GM19467 (cell line): ENCODE results near the gene APOL6.
"Not testable (repeated sequence)": the region's sequence is repeated elsewhere in the genome, so short reads cannot be mapped to it uniquely, and the experiment has no call there.

Source experiments
- ATAC-seq: cut with Tn5 transposase; IDR thresholded peaks from one replicate; pipeline ENCODE4 v1.9.1; 2021; ENCODE audit warnings: mild to moderate bottlenecking, moderate library complexity; ENCODE audit not compliant: unreplicated experiment

APOL6 gene

DNA sequence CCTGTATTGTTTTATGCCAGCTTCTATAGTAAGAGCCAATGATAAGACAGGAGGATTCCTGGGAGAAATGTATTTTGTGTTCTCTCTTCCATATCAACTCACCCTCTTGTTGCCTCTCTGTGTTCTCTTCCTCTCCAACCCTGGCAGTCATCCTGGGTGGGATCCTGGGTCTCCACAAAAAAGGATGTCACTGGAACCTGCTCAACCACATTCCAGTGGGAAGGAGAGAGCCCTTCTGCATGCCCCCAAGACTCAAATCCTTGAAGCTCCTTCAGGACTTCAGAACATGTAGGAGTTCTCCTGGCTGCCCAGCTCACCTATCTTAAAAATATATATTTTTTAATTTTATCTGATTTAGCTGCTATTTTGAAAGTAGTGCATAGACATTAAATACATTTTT, 26.1 kb downstream of the APOL6 start:
- ATAC-seq: no peak

DNA sequence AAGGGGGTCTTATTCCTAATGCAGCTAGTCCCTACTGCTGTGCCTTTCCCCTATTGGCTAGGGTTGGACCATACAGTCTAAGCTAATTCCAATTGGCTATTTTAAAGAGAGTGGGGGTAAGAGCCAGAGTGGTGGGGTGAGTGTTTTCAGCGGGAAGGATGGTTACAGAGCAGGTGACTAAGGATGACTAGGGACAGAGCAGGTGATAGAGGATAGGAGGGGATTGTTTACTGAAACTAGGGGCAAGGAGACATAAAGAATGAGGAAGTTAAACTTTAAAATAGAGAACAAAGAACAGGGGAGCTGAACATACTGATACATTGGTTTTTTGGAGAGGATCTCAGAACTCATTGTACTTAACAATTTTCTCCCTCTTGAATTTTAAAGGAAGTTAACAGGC, 27.8 kb downstream of the APOL6 start:
- ATAC-seq: not testable (repeated sequence)

DNA sequence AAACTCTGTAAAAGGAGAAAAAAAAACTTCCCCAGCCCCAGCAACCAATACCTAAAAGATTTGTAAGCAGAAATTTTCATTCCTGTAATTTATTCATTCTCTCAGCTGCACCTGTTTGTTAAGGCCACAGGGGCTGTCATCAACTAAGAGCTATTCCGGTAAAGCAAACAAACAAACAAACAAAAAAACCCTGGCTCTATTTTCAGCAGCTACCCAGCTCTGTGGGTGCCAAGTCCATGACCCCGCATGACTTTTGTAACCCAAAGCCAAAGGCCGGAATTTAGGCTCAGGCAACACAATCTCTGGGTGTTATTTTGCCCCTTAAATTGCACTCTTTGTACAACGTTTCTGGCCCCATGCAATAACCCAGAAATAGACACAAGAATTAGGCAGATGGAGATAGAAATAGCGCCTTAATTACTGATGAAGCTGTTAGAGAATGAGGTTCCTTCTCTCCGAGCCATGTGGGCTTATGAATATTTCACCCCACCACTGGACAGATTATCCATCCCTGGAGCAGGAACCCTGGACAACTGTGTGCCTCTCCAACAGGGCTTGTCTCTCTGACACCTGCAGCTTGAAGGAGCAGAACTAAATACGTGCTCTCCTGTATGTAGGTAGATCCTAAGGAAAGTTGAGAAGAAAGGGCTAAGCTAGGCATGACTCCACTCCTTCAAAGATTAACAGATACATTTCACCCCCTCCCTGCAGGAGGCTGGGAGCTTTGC, 29.4 kb downstream of the APOL6 start:
- no peak for ATAC-seq

DNA sequence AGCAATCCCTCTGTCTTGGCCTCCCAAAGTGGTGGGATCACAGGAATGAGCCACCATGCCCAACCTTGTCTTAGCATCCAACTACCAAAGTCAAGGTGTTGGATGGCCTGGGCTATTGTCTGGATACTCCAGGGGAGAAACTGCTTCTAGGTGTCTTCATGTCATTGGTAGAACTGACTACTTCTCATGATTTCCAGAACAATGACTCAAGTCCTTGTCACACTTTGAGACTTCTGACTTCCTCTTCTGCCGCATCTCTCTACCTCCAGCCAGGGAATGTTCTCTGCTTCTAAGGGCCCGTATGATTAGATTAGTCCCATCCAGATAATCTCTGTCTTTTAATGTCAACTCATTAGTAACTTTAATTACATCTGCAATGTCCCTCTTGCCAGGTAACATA, 30.6 kb downstream of the APOL6 start:
- no peak for ATAC-seq

DNA sequence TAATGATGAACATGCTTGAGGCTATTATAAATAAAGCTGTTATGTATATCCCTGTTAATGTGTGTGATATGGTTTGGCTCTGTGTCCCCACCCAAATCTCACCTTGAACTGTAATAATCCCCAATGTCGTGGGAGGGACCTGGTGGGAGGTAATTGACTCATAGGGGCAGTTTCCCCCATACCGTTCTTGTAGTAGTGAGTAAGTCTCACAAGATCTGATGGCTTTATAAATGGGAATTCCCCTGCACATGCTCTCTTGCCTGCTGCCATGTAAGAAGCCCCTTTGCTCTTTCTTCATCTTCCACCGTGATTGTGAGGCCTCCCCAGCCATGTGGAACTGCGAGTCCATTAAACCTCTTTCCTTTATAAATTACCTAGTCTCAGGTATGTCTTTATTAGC, 31.2 kb downstream of the APOL6 start:
- ATAC-seq: not testable (repeated sequence)

DNA sequence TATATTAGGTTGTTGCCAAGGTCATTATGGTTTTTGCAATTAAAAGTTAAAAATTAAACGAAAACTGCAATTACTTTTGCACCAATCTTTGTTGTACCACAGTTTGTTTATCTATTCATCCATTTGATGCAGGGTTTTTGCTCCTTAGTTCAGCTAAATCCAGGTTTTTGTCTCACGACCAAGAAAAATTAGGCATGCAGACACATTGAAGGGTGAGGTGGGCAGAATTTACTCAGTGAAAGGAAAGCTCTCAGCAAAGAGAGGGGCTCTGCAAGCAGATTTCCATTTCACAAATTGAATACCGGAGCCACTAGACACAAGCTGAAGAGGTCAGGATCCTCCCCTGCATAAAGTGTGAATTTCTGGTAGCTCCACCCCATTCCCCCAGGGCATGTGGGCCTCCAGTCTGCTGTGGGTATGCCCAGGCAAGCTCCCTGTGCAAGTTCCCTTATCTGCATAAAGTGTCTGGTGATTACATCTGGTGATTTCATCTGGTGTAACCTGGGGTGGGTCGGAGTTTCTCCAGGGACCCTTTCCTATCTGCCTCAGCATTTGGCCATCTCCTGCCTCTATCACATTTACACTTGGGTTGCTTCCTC, 33.3 kb downstream of the APOL6 start:
- ATAC-seq: no peak

DNA sequence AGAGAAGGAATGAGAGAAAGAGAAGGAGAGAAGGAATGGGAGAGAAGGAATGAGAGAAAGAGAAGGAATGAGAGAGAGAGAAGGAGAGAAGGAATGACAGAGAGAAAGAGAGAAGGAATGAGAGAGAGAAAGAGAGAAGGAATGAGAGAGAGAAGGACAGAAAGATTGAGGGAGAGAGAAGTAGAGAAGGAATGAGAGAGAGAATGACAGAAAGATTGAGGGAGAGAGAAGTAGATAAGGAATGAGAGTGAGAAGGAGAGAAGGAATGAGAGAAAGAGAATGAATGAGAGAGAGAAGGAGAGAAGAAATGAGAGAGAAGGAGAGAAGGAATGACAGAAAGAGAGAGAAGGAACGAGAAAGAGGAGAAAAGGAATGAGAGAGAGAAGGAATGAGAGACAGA, 35.3 kb downstream of the APOL6 start:
- ATAC-seq: no peak

DNA sequence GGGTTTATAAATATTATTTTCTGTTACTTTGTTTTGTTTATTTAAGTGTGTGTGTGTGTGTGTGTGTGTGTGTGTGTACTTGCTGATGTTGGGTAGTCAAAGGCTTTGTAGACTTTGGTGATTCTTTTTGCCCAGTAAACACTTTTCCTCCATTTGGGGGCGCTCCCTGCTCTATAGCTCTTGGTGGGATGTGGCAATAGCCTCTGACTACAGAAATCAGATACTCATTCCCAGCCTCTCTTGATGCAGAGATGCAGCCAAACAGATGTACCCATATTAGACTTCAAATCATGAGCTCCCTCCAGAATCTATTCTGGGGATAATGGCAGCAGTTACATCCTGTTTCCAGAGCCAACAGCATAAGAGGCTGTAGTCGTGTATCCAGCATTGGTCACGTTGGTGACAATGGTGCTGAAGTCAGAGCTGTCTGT, 36.0 kb downstream of the APOL6 start:
- ATAC-seq: no peak

DNA sequence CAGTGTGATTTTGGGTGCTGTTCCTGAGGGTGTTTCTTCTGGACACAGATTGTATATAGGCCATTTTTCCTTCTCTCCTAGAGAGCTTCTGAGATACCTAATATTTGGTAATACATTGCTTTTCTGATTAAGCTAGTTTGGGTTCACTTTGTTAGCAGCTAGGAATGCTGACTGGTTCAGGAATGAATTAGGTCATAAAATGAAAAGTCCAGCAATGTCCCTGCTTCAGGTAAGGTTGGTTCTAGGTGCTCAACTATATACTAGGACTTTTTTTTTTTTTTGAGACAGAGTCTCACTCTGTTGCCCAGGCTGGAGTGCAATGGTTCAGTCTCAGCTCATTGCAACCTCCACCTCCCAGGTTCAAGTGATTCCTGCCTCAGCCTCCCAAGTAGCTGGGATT, 36.5 kb downstream of the APOL6 start:
- no peak for ATAC-seq

DNA sequence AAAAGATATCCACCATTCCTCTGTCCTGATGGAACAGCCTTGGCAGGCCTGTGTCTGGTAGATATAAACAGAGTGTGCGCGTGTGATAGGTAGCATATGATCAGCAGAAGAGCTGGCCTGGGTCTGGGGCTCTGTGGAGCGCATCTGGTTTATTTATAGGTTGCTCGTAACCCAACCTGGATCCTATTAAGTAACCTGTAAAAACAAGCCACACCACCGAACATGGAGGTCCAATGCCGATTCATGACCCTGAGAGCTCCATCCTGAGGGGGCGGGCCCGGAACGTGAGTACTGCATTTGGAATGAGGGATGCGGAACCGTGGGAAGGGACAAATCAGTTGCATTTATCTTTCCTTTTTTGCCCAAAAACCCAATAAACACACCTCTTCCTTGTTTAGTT, 37.5 kb downstream of the APOL6 start:
- ATAC-seq: no peak

DNA sequence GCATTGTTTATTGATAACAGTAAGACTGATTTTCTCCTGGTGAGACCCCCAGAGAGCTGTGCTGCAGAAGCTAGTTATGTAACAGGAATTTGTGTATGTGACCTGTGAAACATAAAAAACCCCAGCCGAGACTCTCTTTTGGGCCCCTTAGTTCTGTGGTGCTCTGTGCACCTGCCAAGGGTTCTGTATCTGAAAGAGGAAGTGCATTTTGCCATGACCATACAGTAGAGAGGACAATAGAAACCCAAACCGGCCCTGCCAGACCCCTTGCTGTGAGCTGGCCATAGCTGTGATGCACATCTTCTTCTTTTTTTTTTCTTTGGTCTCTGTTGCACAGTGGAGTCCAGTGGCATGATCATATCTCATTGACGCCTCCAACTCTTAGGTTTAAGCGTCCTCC, 38.1 kb downstream of the APOL6 start:
- ATAC-seq: no peak

DNA sequence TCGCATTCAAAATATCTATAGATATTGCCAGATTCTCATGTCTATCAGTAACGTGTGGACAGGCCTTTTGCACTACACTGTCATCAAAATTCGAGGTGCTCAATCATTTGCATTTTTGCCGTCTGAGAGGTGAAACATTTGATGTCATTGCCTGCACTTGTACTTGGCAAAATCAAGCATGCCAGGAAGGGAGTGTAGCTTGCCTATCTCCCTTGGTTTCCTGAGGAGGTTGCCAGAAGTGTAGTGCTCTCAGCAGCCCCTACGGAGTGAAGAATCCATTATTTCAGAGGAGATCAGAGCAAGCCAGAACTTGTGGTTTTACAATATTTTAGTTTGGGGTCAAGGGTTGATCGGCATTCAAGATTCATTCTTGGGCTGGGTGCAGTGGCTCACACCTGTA, 39.2 kb downstream of the APOL6 start:
- ATAC-seq: no peak

DNA sequence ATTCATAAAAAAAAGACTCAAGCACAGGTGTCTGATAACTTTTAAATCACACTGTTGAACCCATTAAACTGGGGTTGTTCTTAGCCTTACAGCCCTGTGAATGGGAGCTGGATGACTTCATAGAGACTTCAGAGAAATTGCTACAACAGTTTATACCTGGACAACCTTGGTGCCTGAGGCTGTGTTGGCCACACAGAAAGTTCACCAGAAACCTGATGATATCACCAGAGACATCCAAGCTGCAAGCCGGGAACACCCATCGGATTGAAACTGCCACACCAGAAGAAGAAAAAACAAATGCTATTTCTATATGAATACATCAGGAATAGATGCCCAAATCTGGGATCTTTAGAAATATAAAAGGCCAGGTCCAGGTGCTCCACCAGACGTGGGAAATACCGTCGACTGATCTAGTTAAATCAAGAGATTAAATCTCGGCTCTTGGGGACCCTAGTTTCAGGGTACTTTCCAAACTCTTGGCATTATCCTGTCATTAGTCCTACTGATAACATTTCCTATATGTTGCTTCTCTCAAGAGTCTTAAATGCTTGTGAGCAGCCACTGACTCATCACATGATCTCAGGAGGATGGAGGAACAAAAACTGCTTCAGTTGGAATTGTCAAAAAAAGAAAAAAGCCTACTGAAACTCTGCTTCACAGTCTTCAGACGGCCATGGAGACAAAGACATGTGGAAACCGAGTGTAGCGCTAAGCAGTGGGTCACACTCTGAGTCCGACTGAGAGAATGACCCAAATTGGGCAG, 40.8 kb downstream of the APOL6 start:
- ATAC-seq: no peak

DNA sequence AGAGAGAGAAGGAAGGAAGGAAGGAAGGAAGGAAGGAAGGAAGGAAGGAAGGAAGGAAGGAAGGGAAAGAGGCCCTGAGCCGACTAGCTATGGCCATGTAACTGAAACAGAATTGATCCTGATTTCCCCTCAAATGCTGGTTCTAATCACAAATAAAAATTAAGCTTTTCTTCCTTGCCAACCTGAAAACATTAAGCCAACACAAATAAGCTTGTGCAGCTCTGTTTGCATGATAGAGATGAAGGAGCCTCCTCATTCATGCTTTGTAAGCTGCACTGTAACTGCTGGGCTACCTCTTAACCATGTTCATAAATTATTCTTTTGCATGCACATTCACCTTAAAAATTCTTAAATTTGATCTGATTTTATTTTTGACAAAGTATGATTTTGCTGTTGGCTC, 41.8 kb downstream of the APOL6 start:
- ATAC-seq: no peak

DNA sequence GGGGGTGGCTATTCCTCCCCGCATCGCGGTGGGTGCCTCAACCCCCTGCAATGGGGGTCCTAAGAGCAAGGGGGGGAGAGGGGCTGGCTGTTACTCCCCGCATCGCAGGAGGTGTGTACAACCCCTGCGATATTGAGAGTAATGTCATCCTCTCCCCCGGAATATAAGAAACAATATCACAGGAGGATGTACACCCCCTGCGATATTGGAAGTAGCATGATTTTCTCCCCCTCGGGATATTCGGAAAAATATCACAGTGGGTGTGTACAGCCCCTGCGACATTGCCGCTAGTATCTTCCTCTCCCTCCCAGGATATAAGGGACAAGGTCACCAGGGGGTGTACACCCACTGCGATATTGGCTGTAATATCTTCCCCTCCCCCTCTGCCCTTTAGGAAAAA, 47.0 kb downstream of the APOL6 start:
- ATAC-seq: no peak

DNA sequence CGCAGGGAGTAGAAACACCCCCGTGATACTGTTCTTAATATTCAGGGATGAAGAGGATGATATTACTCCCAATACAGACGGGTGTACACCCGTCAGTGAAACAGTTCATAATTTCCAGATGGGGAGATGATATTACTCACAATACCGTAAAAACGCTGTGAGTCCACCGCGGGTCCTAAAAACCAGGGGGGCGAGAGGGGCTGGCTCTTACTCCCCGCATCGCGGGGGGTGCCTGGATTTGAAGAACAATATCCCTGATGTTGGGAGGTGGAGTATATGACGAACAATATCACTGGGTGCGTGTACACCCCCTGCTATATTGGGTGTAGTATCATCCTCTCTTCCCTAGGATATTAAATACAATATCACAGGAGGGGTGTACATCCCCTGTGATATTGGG, 48.9 kb downstream of the APOL6 start:
- no peak for ATAC-seq

DNA sequence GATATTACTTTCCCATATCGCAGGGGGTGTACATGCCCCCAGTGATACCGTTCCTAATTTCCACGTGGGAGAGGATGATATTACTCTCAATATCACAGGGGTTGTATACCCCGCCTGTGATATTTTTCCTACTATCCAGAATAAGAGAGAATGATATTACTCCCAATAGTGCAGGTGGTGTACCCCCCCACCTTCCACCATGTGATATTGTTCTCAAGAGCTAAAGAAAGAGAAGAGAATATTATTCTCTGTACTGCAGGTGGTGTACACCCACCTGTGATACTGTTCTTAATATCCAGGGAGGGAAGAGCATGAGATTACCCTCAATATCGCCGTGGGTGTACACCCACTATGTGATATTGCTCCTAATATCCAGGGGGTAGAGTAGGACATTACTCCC, 51.6 kb downstream of the APOL6 start:
- not testable (repeated sequence) for ATAC-seq

DNA sequence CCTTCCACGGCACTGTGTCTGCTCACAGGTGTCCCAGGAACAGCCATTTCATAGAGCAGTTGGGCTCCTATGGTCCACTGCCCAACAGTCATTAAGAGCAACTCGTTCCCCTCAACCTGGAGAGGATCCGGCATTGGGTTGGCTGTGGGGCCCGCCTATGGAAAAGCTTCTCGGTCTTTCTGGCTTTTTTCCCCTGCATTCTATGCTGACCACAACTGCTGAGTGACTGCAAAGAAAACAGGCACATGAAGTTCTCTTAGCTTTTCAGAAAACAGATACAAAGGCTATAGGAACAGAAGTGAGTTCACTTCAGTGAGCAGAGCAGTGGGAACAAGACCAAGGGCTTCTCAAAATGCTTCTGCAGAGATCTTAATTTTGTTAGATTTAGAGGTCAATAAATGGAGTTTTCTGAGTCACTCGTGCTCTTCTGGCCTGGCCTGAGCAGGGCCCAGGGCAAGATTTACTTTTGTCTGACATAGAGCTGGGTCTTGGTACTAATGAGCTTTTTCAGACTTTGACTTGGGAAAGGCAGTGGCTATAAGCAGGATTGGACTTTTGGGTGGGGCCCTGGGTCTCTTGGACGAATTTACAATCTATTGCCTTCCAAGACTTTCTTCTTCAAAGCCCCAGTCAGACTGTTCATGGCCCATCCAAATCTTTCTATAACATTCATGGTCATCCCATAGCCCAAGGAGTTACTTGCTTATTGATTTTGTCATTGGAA, 55.8 kb downstream of the APOL6 start:
- no peak for ATAC-seq

DNA sequence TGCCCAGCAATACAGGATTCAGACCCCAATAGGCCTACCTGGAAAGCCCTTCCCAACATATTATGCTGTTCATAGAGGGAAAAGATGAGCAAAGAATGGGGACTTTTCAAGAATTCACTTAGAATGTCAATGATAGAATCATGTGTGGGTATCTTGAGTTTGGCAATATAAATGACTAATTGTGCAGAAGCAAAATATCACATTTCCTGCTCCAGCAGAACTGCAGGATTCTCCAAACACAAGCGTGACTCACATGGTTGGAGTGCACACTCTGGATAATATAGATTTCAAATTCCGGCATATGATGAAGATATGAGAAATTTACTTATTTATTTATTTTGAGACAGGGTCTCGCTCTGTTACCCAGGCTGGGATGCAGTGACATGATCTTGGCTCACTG, 56.9 kb downstream of the APOL6 start:
- ATAC-seq: no peak

DNA sequence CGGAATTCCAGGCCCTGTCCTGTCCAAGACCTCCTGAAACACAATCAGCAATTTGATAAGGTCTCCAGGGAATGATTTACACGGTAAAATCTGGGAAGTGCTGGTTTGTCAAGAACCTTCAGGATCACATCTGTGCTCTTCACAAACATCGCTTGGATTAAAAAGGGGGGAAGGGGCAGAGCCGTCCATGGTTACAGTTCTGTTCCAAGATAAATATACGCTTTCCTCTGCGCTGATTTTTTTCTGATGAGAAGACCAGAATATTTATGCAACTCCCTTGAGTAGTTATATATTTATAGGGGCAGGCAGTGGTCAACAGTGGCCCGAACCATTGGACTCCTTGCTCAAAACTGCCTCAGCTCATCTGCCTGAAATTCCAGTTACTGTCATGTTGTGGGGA, 60.2 kb downstream of the APOL6 start:
- no peak for ATAC-seq

DNA sequence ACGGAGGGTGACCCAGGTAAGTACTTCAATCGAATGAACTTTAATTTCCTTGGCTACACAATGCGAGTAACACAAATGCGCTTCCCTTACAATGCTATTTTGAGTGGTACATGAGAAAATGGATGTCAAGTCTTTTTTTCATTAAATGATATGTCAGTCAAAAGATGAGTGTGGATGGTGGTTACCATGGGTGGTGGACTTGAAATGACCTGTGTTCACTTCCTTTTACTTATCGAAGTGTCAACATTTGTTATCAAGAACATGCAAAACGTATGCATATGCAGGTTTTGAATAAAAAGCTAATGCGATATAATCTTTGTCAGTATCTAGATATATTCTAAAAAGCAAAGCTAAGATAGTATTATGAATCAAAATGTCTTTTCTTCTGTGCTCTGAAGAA, 60.7 kb downstream of the APOL6 start:
- no peak for ATAC-seq

DNA sequence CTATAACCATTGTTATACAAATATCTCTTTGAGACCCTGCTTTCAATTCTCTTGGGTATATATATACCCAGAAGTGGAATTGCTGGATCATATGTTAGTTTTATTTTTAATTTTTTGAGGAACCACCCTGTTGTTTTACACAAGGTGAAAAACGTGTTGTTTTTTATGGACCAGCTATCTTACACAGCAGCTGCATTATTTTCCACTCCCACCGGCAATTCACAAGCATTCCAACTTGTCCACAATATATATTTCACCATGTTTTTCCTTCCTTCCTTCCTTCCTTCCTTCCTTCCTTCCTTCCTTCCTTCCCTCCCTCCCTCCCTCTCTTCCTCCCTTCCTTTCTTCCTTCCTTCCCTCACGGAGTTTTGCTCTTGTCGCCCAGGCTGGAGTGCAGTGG, 63.1 kb downstream of the APOL6 start:
- no peak for ATAC-seq
